GM21737 (cell line): ENCODE data around the gene PBXIP1.
A peak's percentile ranks its signal among the peaks of the same experiment; 100 is the strongest.

Experiments used
- ATAC-seq: cut with Tn5 transposase; IDR thresholded peaks from one replicate; pipeline ENCODE4 v1.9.1; 2021; ENCODE audit warnings: mild to moderate bottlenecking, moderate library complexity; ENCODE audit not compliant: unreplicated experiment

The PBXIP1 gene

GRCh38 chr1:154974102-154974807 is 18.4 kb upstream of the PBXIP1 start, which contains the start of gene CKS1B:
Gene CKS1B, plus strand, starts transcription at chr1:154974681. Its CDS starts 65 bp downstream, at chr1:154974746.
- ATAC-seq: peak; percentile 69

- ATAC-seq: peak; percentile 15
These were observed 17.6 kb upstream of the PBXIP1 start for GRCh38 chr1:154973344-154974101.

GRCh38 chr1:154972517-154973343 is 16.8 kb upstream of the PBXIP1 start:
- no peak for ATAC-seq

GRCh38 chr1:154972213-154972516 is 16.3 kb upstream of the PBXIP1 start:
- ATAC-seq: no peak

- no peak for ATAC-seq
These were observed 15.6 kb upstream of the PBXIP1 start for GRCh38 chr1:154971341-154971998.

- no peak for ATAC-seq
These were observed 14.9 kb upstream of the PBXIP1 start, which contains the start of gene SHC1 for GRCh38 chr1:154970631-154971340. Gene SHC1, minus strand, starts transcription at chr1:154970747. Its CDS starts 221 bp downstream, at chr1:154970526.

- no peak for ATAC-seq
These were observed 14.1 kb upstream of the PBXIP1 start for GRCh38 chr1:154969860-154970452.

GRCh38 chr1:154969246-154969645 is 13.3 kb upstream of the PBXIP1 start:
- no peak for ATAC-seq

GRCh38 chr1:154968731-154969130 is 12.8 kb upstream of the PBXIP1 start:
- ATAC-seq: no peak

- no peak for ATAC-seq
These were observed 11.5 kb upstream of the PBXIP1 start for GRCh38 chr1:154967331-154967950.

GRCh38 chr1:154966111-154966510 is 10.2 kb upstream of the PBXIP1 start:
- no peak for ATAC-seq

GRCh38 chr1:154964359-154964758 is 8.5 kb upstream of the PBXIP1 start:
- no peak for ATAC-seq

- ATAC-seq: no peak
These were observed 7.7 kb upstream of the PBXIP1 start for GRCh38 chr1:154963643-154964042.

GRCh38 chr1:154962795-154963330 is 7.0 kb upstream of the PBXIP1 start:
- ATAC-seq: no peak

GRCh38 chr1:154962156-154962749 is 6.4 kb upstream of the PBXIP1 start:
- no peak for ATAC-seq

- ATAC-seq: peak; percentile 62
These were observed 5.6 kb upstream of the PBXIP1 start, which contains the start of gene PYGO2 for GRCh38 chr1:154961207-154962155. Gene PYGO2, minus strand, starts transcription at chr1:154961782. Its CDS starts 206 bp downstream, at chr1:154961576.

- no peak for ATAC-seq
These were observed 4.7 kb upstream of the PBXIP1 start for GRCh38 chr1:154960446-154961136.
